Measurements from ENCODE around the gene UBE2E1.

UBE2E1 gene

DNA sequence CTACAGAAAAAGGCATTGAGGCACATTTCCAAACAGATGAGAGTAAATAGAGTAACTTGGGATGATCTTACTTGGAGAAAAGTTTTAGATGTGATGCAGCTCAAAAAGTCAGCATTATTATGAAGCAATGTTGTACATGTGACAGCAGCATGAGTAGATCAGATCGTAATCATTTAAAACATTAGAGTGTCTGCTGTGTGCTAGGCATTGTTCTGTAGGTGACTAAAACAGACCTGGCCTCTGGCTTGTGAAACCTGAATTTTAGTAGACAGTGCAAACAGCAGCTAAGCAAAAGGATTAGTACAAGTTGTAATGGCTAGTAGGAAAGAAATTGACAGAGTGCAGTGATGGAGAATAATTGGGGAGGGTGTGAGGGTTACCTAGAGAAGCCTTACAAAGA, 15.1 kb downstream of the UBE2E1 start:
- DNase-seq (ENCODE audit: low read depth in 2 of 2): no peak

DNA sequence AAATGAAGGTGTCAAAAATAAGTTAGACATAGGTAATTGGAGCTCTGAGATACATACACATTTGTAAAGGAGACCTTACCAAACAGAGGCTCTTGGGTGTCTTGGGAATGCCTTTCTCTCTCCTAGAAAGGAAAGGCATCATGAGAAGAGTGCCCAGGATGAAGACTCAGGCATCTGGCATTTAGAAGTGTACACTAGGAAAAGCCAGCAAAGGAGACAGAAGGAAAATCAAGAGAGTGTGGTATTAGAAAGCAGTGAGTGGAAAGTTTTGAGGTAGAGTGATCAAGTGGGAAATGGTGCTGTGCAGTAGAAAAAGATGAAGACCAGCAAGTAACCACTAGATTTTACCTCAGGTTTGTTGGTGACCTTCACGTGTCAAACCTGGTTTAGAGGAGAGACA, 16.1 kb downstream of the UBE2E1 start:
- DNase-seq (ENCODE audit: low read depth in 2 of 2): no peak

DNA sequence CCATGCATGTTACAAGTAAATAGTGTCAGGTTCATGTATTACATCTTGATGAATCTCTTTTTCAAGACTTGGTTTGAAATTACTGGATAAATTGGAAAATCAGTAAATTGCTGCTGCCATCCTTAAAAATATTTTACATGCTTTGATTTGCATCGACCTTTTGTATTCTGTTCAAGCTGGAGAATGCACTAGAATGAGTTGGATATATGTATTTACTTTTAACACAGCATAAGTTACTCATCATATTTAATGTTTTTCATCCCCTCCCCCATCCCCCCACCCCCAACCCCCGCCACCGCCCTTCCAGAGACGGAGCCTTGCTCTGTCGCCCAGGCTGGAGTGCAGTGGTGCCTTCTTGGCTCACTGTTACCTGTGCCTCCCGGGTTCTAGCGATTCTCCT, 16.8 kb downstream of the UBE2E1 start:
- no peak for DNase-seq (ENCODE audit: low read depth in 2 of 2)

DNA sequence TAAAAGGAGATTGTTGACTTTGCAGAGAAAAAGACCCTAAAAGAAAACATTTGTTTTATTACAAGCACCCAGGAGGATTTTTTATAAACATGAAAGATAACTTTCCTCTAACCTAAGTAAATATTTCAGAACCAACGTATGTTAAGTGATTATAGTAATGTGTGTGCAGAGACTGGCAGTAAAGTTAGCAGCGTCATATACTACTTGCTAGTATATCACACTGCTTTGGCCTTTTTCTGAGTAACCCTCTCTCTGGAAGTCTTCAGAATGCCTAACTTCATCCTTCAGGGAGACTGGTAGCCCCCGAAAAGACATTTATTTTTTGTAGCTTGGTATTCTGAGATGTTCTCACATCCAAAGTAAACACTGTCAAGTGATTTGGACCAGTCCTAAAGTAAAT, 17.9 kb downstream of the UBE2E1 start:
- DNase-seq (ENCODE audit: low read depth in 2 of 2): no peak

DNA sequence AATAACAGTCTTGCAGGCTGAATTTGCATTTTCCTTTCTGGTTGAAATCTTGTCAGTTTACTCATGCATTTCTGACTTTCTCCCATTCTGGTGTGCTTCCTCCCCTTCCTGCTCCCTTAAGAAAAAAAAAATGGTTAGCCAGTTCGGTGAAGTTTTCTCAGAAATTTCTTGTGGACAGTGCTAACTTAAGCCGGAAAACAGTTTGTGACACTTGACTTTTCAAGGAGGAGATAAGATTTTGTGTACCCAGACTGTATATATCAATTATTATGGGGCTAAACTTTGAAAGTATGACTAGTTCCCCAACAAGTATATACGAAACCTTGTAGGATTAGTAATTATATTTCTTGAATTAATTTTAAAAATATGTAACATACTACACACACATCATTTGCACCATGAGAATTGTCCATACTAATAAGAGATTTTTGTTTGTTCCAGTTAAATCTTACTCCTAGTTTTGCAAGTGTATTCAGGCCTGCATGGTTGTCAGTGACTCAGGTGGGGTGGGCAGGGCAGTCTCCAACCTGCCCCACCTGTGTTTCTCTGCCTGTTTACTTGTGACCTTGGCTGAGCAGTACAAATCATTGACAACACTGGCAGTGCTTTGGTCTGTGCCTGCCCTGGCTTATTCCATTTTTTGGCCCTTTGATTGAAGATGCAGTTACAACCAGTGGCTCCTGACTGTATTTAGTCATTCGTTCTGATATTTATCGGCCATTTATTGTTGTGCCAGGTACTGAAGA, 19.1 kb downstream of the UBE2E1 start:
- DNase-seq (ENCODE audit: low read depth in 2 of 2): no peak

DNA sequence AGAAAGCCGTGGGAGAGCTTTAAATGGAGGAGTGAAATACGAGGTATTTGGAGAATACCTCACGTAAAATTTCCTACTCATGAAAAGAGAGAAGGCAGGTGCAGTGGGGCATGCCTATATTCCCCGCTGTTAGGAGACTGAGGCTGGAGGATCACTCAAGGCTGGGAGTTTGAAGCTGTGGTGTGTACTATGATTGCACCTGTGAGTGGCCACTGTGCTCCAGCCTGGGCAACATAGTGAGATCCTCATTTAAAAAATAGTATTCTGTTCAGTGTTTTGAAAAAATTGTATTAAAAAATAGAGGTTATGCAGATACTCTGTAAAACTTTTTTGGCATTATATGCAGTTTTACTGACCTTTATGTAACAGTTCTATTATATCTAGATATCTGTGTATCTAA, 20.0 kb downstream of the UBE2E1 start:
- no peak for DNase-seq (ENCODE audit: low read depth in 2 of 2)

DNA sequence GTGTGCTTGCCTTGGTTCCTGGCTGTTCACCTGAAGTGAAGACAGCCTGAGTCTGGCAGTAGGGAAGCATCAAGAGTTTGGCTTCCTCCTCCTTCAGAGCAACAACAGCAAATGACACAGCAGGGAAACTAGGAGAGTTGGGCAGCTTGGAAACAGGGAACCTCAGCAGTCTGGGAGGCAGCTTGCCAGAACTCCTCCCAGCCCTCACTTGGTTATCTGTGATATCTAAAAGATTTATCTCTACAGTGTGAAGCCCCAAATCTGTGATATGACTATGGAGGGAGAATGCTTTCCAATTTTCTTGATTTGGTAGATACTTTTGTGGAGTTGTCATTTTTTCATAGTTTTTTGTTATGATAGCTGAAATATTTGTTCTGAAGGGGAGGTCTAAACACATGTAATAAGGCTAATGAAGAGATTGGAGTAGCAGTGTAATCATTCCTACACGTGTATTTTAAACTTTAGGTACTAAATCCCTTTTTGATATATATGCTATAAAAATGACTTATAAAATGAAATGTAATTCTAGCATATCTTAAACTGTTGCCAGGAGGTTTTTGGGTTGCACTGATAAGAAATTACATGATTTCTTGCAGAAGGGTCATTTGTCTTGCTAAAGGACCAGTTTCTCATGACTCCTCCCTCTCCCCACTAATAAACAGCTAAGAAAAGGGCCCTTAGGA, 20.8 kb downstream of the UBE2E1 start:
- DNase-seq (ENCODE audit: low read depth in 2 of 2): no peak

DNA sequence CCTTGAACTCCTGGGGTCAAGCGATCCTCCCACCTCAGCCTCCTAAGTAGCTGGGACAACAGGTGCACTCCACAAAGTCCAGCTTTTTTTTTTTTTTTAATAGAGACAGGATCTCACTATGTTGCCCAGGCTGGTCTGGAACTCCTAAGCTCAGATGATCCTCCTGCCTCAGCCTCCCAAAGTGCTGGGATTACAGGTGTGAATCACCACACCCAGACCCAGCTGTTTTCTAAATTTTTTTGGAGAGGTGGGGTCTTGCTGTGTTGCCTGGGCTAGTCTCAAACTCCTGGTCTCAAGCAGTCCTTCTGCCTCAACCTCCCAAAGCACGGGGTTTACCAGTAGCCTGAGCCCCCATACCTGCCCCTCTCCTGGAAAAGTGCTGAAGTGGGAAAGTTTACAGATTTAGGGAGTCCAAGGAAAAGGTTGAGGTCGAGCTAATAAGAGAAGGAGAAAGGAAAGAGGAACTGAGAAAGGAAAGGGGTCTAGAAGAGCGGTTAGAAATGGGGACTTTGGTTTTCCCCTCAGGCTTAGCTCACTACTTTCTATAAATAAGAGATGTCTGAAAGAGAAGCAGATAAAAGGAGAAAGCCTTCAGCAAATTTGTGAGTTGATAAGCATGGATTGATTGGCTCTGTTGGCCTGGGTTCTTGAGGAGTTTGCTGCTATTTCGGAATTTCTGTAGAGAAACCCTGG, 23.6 kb downstream of the UBE2E1 start:
- DNase-seq (ENCODE audit: low read depth in 2 of 2): no peak

DNA sequence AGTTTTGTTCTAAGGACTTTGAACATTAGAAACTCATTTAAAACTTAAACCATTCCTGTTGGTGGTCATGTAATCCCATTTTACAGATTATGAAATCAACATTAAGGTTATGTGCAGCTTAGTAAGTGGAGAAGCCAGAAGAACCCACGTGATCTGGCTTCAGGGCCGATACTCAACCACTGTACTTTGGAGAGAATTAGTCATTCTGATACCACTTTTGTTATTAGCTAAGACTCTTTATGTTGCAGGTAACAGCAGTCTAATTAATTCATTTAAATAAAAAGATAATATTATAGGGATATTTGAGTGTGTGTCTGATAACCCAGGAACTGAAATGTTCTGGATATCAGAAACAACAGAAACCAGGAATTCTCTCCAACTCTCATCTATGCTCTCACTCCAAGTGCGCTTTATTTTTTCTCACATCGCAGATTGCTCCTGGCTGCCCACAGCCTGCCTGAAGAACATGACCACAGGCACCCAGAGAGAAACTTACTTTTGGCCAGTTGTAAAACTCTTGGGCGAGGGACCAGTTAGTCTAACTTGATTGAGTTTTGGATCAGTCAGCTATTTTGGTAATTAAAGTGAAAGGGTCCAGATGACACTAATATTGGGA, 25.2 kb downstream of the UBE2E1 start:
- DNase-seq (ENCODE audit: low read depth in 2 of 2): no peak

DNA sequence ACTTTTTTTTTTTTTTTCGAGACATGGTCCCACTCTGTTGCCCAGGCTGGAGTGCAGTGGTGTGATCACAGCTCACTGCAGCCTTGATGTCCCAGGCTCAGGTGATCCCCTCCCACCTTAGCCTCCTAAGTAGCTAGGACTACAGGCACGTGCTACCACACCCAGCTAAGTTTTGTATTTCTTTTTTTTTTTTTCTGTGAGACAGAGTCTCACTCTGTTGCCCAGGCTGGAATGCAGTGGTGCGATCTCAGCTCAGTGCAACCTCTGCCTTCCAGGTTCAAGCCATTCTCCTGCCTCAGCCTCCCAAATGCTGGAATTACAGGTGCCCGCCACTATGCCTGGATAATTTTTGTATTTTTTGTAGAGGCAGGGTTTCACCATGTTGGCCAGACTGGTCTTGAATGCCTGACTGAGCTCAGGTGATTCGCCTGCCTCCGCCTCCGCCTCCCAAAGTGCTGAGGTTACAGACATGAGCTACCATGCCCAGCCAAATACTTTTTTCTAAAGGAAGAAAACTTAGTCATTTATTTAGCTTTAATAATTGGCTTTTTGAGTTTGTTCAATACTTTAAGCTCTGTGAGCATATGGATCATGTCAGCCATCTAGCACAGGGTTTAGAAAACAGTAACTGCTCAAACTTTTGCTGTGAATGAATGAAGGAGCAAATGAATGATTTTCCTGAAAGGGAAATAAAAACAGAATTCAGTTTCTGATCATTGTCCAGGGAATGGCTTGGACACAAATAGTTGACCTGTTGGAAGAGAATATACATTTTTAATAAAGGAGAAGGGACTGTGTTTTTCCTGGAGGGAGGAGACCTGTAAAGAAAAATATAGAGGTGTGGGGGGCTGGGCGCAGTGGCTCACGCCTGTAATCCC, 26.0 kb downstream of the UBE2E1 start:
- no peak for DNase-seq (ENCODE audit: low read depth in 2 of 2)

DNA sequence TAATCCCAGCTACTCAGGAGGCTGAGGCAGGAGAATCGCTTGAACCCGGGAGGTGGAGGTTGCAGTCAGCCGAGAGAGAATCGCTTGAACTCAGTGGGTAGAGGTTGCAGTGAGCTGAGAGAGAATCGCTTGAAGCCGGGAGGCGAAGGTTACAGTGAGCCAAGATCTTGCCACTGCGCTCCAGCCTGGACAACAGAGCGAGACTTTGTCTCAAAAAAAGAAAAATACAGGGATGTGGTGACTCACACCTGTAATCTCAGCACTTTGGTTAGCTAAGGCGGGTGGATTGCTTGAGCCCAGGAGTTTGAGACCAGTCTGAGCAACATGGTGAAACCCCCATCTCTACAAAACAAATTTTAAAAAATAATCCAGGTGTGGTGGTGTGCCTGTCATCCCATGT, 26.8 kb downstream of the UBE2E1 start:
- no peak for DNase-seq (ENCODE audit: low read depth in 2 of 2)

DNA sequence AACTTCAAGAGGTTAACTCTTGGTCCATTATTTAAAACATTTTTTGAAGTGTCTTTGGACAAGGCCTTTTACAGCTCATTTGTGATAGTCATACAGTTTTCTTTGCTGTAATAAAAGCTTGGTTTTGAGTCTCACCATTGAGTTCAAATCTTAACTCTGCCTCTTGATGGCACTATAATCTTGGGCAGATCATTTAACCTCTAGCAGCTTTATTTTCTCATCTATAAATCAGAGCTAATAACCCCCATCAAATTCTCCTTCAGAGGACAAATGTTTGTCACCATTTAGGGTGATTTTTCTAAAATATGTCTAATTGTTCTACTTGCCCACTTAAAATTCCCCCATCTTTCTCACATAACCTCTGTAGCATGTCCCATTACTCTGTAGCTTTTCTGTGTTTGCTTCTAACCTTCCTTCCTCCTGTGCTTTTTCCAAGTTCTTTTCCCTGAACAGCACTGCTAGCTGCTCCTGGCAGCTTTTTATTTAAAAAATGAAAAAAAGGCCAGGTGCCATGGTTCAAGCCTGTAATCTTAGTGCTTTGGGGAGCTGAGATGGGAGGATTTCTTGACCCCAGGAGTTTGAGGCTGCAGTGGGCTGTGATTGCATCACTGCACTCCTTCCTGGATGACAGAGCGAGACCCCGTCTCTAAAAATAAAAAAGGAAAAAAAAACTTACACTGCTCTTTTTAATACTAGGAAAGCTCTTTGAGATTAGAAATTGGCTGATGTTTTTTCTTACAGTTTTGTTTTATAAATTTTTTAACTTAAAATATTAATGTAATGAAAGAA, 28.5 kb downstream of the UBE2E1 start:
- DNase-seq (ENCODE audit: low read depth in 2 of 2): no peak

DNA sequence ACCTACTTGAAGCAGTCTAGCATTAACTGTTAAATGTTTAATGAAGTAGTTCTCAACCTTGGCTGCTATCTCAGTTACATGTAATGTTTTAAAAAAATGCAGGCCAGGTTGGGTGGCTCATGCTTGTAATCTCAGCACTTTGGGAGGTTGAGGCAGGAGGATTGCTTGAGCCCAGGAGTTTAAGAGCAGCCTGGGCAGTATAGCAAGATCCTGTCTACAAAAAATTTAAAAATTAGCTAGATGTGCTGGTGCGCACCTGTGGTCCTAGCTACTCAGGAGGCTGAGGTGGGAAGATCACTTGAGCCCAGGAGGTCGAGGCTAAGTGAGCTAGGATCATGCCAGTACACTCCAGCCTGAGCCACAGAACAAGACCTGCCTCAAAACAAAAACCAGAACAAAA, 29.3 kb downstream of the UBE2E1 start:
- no peak for DNase-seq (ENCODE audit: low read depth in 2 of 2)

DNA sequence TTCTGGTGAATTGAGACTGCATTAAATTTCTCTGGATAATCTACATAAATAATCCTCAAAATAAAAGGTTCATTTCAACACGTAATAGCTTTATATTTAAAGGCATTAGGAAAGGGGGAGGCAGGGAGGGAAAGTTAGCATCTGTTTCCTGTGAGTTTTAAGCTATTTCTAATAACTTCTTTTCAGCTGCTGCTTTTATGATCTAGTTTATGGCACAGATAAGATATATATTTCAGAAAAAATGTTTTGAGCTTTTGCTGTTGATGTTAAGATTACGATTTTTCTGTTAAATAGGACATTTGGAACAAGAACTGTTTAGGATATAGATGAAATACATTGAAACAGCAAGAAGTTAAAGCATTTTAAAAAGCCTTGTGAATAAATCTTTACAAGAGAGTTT, 30.0 kb downstream of the UBE2E1 start:
- no peak for DNase-seq (ENCODE audit: low read depth in 2 of 2)

DNA sequence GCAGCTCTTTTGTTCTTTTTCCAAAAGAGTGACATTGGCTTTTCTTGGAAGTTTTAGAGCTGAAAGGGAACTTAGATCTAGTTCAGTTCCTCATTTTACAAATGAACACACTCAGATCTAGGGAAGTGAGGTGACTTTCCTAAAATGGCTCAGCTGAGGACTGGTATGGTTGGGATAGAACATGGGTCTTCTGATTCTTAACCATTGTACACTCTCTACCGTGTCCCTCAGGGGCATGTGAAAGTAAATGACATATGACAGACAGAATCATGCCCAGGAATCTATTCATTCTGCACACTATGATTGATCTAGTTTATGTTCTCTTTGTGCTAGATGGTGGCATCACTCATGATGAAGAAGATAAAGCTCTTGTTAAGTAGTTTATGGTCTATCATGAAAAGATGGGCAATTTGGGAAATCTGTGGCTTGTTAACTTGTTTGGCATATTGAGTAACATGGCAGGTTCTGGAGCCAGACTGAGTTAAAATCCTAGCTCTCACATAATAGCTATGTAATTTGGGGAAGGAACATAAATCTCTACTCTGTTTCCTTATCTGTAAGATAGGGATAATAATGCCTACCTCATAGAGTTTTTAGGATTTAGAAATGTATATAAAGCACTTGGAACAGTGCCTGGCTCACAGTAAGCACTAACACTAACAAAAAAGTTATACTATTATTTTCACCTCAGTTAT, 30.9 kb downstream of the UBE2E1 start:
- DNase-seq (ENCODE audit: low read depth in 2 of 2): no peak

DNA sequence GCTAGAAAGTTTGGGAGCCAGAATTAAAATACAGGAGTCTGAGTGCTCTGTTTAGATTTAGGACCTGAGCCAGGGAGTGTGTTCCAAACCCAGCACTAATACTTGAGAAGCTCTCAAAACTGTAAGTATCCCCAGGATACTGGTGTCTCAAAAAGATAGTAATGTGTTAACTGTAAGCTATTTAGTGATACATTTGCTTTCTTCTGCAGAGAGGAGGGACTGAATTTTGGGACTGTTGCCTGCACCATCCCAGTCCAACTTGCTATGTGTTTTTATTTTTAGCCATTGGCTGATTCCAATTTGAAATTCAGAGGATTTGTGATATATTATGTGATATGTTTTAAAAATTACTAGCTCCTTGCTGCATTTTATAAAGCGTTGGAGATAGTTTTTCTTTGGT, 31.5 kb downstream of the UBE2E1 start:
- DNase-seq (ENCODE audit: low read depth in 2 of 2): no peak

DNA sequence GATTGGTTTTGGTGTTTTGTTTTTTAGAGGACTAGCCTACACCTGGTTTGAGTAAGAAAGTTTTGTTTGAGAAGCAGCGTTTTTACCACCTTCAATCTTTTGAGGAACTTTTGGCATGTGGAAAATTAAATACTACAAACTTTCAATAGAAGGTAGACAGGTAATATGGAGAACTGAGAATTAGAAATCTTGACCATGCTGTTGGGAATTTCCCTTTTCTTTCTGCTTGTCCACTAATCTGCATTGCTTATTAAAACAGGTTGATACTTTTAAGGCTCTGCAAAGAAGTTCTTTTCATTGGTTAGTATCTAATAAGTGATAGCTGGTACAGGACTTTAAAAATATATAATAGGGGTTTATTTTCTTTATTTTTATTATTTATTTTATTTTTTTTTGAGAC, 31.9 kb downstream of the UBE2E1 start:
- no peak for DNase-seq (ENCODE audit: low read depth in 2 of 2)

DNA sequence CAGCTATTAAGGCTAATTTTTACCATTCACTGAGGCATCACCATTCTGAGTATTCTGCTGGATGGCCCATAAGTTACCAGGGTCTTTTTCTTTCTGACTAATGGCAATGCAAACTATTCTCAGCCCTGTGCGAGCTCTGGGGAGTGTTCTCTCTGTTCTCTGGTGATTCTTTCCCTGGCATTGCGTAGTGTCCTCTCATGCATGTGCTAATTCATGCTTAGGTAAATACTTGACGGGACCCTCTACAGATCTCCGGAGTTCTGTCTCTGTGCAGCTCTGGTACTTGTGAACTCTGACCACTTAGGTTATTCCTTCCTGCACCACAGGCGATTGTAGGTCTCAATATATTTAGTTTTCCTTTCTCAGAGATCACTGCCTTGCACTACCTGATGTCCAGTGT, 34.8 kb downstream of the UBE2E1 start:
- DNase-seq (ENCODE audit: low read depth in 2 of 2): no peak

DNA sequence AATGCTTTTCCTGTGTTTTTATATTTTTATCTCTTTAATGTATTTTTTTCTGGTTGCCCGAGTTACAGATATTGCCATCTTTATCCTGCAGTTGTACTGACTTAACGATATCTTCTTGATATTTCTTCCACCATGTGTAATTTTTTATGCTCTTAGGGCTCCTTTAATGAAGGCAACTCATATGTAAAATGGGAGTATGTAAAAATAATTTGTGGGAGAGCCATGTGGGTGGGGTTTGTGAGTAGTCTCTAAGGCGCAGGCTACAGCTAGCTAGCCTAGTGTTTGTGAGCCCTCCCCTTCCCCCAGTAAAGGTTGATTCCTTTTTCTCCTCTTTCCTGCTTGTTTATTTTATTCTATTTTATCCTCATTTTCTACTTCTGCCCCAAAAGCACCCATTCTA, 38.1 kb downstream of the UBE2E1 start:
- DNase-seq (ENCODE audit: low read depth in 2 of 2): no peak
